Esophagus muscularis mucosa (tissue), 4 donors: ENCODE data around the gene METAP2.

Experiments used
- CTCF ChIP-seq, 3 experiments: fragments of 200-600 bp in 2 of 3; fragments of 450-650 bp in 1 of 3; sonication (generic) in 2 of 3; IDR thresholded peaks; one replicate each; pipeline ENCODE4 v1.5.1; 2017 to 2019; ENCODE audit warnings: antibody characterized with exemption in 3 of 3, mild to moderate bottlenecking in 2 of 3, moderate library complexity in 1 of 3
- EP300 ChIP-seq: sonication (generic); formaldehyde crosslinking; IDR thresholded peaks from one replicate; pipeline ENCODE4 v1.6.1; 2017; ENCODE audit warnings: antibody characterized with exemption
- POLR2A ChIP-seq: fragments of 450-650 bp; IDR thresholded peaks from one replicate; pipeline ENCODE4 v1.6.1; 2017; ENCODE audit warnings: antibody characterized with exemption, moderate library complexity, mild to moderate bottlenecking, low read depth
- POLR2AphosphoS5 ChIP-seq, 2 donors: sonication (generic); formaldehyde crosslinking; IDR thresholded peaks; one replicate each; pipeline ENCODE4 v1.6.1; 2017; ENCODE audit warnings: antibody characterized with exemption in 2 of 2

GRCh38 chr12:95495433-95495832, 21.5 kb downstream of the METAP2 start:
- TF ChIP-seq CTCF (IDR thresholded peaks at IDR 0.05) (no peak), POLR2A (no peak), POLR2AphosphoS5 (IDR thresholded peaks at IDR 0.05) (no peak), EP300 (no peak)
